HCT116 (cell line): Measurements from ENCODE around the gene FGD3. TPM values are rescaled to one million over a fixed set of nuclear protein-coding genes. Genes with fewer than 3 reads are reported as not detected.

Experiments
- ATAC-seq: fragments of 200-7000 bp; cut with Tn5 transposase; 2 replicates; pipeline ENCODE4 v1.9.1; 2020; ENCODE audit warnings: mild to moderate bottlenecking, moderate library complexity
- BruUV-seq: library from RNA; stranded (reverse); fragments of 400-500 nt; replicated peaks from 2 replicates; lab custom pipeline; 2021; lab: Mats Ljungman, UMichigan
- CTCF ChIA-PET: fragments of 300-600 bp; sonication (Branson Sonifier 250); formaldehyde crosslinking; loops from one replicate; lab custom pipeline; 2021; ENCODE audit warnings: antibody characterized with exemption; lab: Charles Lee
- POLR2A ChIA-PET: fragments of 300-600, 350-600 bp; sonication (Branson Sonifier 250); formaldehyde crosslinking; loops from one replicate; lab custom pipeline; 2021; ENCODE audit warnings: antibody characterized with exemption; lab: Charles Lee
- RAD21 ChIA-PET, 2 experiments: fragments of 300-600 bp; sonication (Branson Sonifier 250); formaldehyde crosslinking; loops; one replicate each; lab custom pipeline; 2023; ENCODE audit warnings: low total read pairs in 2 of 2; ENCODE audit not compliant: uncharacterized antibody in 2 of 2, unreplicated experiment in 2 of 2, low non-redundant PET in 1 of 2; lab: Charles Lee
- DNase-seq: peaks from one replicate; pipeline ENCODE4 v3.0.0-alpha.2; 2010; ENCODE audit warnings: low read depth, low spot score
- H2AFZ ChIP-seq: fragments of 200-600 bp; shearing (Covaris generic), sonication (generic); 2 replicates; pipeline ENCODE4 v1.6.1; 2017; ENCODE audit warnings: low read depth, mixed run types, mixed read lengths, antibody characterized with exemption, low read length; ENCODE audit not compliant: poor library complexity, severe bottlenecking
- H3K27ac ChIP-seq: 2 replicates; pipeline ENCODE4 v1.5.1; 2012; ENCODE audit warnings: low read depth, low read length
- H3K27me3 ChIP-seq: fragments of 200-600 bp; sonication (generic); 2 replicates; pipeline ENCODE4 v1.6.1; 2016; ENCODE audit warnings: mixed run types, low read length, mixed read lengths; ENCODE audit not compliant: insufficient read depth
- H3K36me3 ChIP-seq, 2 experiments: fragments of 200-500 bp in 1 of 2; fragments of 200-600 bp in 1 of 2; sonication (Bioruptor generic) in 1 of 2; sonication (generic) in 1 of 2; 2 replicates each; pipeline versions ENCODE4 v1.5.1 to v1.6.1; 2014 to 2016; ENCODE audit warnings: low read length in 2 of 2, inconsistent platforms in 1 of 2, mixed read lengths in 1 of 2, mixed run types in 1 of 2; ENCODE audit not compliant: insufficient read depth in 2 of 2, control insufficient read depth in 1 of 2
- H3K4me1 ChIP-seq, 2 experiments: fragments of 200-600 bp in 1 of 2; sonication (generic) in 1 of 2; 2 replicates each; pipeline versions ENCODE4 v1.5.1 to v1.6.1; 2012 to 2017; ENCODE audit warnings: low read length in 2 of 2, inconsistent platforms in 1 of 2, mild to moderate bottlenecking in 1 of 2, mixed read lengths in 1 of 2, mixed run types in 1 of 2, moderate library complexity in 1 of 2; ENCODE audit not compliant: insufficient read depth in 2 of 2, control insufficient read depth in 1 of 2
- H3K4me2 ChIP-seq: fragments of 200-600 bp; sonication (generic); 2 replicates; pipeline ENCODE4 v1.6.1; 2017; ENCODE audit warnings: mixed run types, low read length, mixed read lengths
- H3K4me3 ChIP-seq, 2 experiments: fragments of 200-600 bp in 1 of 2; sonication (generic) in 1 of 2; replicated peaks in 1 of 2; 2 replicates each; pipeline ENCODE4 v1.5.1; 2011 to 2016; ENCODE audit warnings: low read length in 2 of 2, control low read depth in 1 of 2, low read depth in 1 of 2, mild to moderate bottlenecking in 1 of 2, mixed read lengths in 1 of 2, mixed run types in 1 of 2
- H3K79me2 ChIP-seq: fragments of 200-600 bp; sonication (generic); 2 replicates; pipeline ENCODE4 v1.6.1; 2017; ENCODE audit warnings: mild to moderate bottlenecking, mixed run types, low read length, moderate library complexity, mixed read lengths; ENCODE audit not compliant: insufficient read depth
- H3K9ac ChIP-seq: fragments of 200-600 bp; sonication (generic); 2 replicates; pipeline ENCODE4 v1.6.1; 2016; ENCODE audit warnings: low read length, mixed read lengths
- H3K9me2 ChIP-seq: fragments of 200-600 bp; sonication (generic), shearing (Covaris generic); 2 replicates; pipeline ENCODE4 v1.6.1; 2017; ENCODE audit warnings: mixed run types, mild to moderate bottlenecking, moderate library complexity; ENCODE audit not compliant: insufficient read depth
- H3K9me3 ChIP-seq, 2 experiments: fragments of 200-500 bp in 1 of 2; fragments of 200-600 bp in 1 of 2; sonication (Bioruptor generic) in 1 of 2; sonication (generic) in 1 of 2; 2 replicates each; pipeline ENCODE4 v1.6.1; 2014 to 2017; ENCODE audit warnings: low read length in 2 of 2, mixed read lengths in 2 of 2, inconsistent platforms in 1 of 2, low read depth in 1 of 2, mild to moderate bottlenecking in 1 of 2, mixed run types in 1 of 2, moderate library complexity in 1 of 2; ENCODE audit not compliant: control insufficient read depth in 1 of 2, insufficient read depth in 1 of 2
- H4K20me1 ChIP-seq: fragments of 200-600 bp; sonication (generic), shearing (Covaris generic); 2 replicates; pipeline ENCODE4 v1.6.1; 2017; ENCODE audit warnings: mixed run types, mild to moderate bottlenecking, moderate library complexity; ENCODE audit not compliant: insufficient read depth
- POLR2AphosphoS5 ChIP-seq: IDR thresholded peaks from 2 replicates; pipeline ENCODE4 v1.6.1; 2011; ENCODE audit warnings: mild to moderate bottlenecking, low read depth, low read length, moderate library complexity
- SP1 ChIP-seq: IDR thresholded peaks from 2 replicates; pipeline ENCODE4 v1.6.1; 2012; ENCODE audit warnings: low read depth
- intact Hi-C: fragments of 100-400 bp; cut with micrococcal nuclease; formaldehyde crosslinking; loops from 2 replicates; pipeline ENCODE4 v1.10.0; 2022
- total RNA-seq: library from RNA; stranded (reverse); gene quantifications from one replicate; pipeline ENCODE4 v1.2.1, GENCODE V29; 2021; ENCODE audit not compliant: unreplicated experiment
- TF ChIP-seq, protein P1 (sequence below): IDR thresholded peaks from 2 replicates; pipeline ENCODE4 v1.6.1; 2012; ENCODE audit warnings: low read depth
- TF ChIP-seq, protein P2 (sequence below): IDR thresholded peaks from 2 replicates; pipeline ENCODE4 v1.6.1; 2012

Gene FGD3
- total RNA-seq, 1 experiment from 2014 or later, result 3.3 TPM

GRCh38 chr9:93045521-93045920, 98.2 kb downstream of the FGD3 start (continued):
- TF ChIP-seq, protein P1, sequence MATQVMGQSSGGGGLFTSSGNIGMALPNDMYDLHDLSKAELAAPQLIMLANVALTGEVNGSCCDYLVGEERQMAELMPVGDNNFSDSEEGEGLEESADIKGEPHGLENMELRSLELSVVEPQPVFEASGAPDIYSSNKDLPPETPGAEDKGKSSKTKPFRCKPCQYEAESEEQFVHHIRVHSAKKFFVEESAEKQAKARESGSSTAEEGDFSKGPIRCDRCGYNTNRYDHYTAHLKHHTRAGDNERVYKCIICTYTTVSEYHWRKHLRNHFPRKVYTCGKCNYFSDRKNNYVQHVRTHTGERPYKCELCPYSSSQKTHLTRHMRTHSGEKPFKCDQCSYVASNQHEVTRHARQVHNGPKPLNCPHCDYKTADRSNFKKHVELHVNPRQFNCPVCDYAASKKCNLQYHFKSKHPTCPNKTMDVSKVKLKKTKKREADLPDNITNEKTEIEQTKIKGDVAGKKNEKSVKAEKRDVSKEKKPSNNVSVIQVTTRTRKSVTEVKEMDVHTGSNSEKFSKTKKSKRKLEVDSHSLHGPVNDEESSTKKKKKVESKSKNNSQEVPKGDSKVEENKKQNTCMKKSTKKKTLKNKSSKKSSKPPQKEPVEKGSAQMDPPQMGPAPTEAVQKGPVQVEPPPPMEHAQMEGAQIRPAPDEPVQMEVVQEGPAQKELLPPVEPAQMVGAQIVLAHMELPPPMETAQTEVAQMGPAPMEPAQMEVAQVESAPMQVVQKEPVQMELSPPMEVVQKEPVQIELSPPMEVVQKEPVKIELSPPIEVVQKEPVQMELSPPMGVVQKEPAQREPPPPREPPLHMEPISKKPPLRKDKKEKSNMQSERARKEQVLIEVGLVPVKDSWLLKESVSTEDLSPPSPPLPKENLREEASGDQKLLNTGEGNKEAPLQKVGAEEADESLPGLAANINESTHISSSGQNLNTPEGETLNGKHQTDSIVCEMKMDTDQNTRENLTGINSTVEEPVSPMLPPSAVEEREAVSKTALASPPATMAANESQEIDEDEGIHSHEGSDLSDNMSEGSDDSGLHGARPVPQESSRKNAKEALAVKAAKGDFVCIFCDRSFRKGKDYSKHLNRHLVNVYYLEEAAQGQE, result no peak
- TF ChIP-seq, protein P2, sequence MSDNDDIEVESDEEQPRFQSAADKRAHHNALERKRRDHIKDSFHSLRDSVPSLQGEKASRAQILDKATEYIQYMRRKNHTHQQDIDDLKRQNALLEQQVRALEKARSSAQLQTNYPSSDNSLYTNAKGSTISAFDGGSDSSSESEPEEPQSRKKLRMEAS, result no peak
- TF ChIP-seq, all 23 proteins: peak for 0

DNA sequence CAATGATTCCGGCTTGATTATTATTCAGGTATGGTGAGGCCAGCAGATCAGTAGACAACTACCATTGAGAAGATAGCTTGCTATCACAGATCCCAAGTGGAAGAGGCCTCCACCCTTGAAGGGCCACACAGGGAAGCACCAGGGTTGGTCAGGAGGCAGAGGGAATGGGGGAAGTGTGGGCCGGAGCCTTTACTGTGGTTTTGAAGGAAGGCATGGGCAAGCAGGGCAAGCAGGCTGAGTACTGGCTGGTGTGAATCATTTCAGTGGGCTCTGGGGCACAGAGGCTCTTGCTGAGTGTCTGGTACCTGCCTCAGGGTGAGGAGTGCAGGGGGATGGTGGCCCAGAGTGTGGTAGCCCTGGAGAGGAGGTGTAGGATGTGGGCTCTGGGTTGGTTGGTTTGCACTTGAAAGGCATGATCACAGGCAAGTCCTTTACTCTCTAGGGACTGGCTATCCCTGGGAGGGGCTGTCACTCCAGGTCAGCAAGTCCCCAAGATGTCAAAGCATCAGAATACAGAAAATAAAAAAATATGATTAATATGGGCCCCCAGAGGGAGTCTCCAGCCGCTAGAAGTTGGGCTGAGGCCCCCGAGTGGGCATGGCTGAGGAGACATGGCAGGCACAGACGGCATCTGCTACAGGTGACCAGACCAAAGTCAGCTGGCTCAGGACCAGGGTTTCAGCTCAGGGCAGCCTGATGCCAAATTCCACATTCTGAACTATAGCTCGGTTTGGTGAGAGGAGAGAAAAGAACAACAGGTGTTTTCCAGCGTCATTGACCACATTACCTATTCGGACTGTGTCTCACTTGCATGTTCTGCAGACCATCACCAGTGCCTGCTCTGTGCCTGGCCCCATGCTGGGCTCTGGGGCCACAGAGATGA, 101.5 kb downstream of the FGD3 start:
- TF ChIP-seq SP1 (no peak), POLR2AphosphoS5 (no peak)
- no peak overlapping the region for H3K9ac ChIP-seq
- POLR2A ChIA-PET, result no interaction called here
- DNase-seq (no peak), ATAC-seq (no peak)
- H3K4me1 ChIP-seq, result no peaks in the 10 kb centered on the region
- no peaks in the 10 kb centered on the region for H3K9me3 ChIP-seq
- H2AFZ ChIP-seq, result no peak overlapping the region
- H3K27me3 ChIP-seq, result no peaks in the 10 kb centered on the region
- RAD21 ChIA-PET, result no interaction called here
- intact Hi-C loops, result no loop called here
- no peak overlapping the region for H3K4me3 ChIP-seq
- no peaks in the 10 kb centered on the region for H3K79me2 ChIP-seq
- CTCF ChIA-PET, result no interaction called here
- H3K4me2 ChIP-seq, result no peak overlapping the region
- no TSS peak for BruUV-seq
- H3K27ac ChIP-seq, result no peak overlapping the region
- no peaks in the 10 kb centered on the region for H4K20me1 ChIP-seq
- no peaks in the 10 kb centered on the region for H3K9me2 ChIP-seq
- H3K36me3 ChIP-seq, result no peaks in the 10 kb centered on the region
